GM18511 (cell line): ENCODE measurements around the gene BIRC2.
"Not testable (repeated sequence)": the region's sequence is repeated elsewhere in the genome, so short reads cannot be mapped to it uniquely, and the experiment has no call there.

Source experiments
- ATAC-seq: cut with Tn5 transposase; IDR thresholded peaks from one replicate; pipeline ENCODE4 v1.9.1; 2021; ENCODE audit warnings: mild to moderate bottlenecking, moderate library complexity; ENCODE audit not compliant: unreplicated experiment

BIRC2 gene

DNA sequence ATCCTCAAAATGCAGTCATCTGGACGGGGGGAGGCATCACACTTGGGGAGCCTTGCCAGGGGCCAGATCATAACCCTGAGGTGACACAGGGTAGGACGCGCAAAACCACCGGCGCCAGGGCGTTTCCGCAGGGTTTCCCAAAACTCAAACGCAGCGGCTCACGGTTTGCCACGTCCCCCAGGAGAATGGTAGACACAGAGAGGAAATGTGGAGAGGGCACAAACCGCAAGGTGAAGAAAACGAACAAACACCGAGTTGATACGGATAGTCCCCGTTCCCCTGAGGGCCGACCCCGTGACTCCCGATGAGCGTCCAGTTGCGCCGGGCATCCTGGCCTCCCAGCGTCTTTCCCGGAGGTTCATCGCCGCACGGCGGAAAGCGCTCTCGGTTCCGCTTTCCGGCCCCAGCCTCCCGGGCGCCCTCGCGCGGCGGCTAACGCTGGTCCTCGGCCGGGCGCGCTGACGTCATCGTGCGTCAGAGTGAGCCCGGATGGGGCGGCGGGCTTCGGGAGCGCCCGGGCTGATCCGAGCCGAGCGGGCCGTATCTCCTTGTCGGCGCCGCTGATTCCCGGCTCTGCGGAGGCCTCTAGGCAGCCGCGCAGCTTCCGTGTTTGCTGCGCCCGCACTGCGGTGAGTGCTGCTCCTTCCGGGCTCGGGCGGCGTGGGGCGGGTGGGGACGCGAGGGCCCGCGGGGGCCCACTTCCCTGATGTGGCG is at the start of gene BIRC2:
TSS of gene BIRC2 (plus strand) at position 467 of the 714 bp plus-strand sequence. CDS start 2,641 bp downstream, outside the sequence.
- ATAC-seq = peak; percentile 88

DNA sequence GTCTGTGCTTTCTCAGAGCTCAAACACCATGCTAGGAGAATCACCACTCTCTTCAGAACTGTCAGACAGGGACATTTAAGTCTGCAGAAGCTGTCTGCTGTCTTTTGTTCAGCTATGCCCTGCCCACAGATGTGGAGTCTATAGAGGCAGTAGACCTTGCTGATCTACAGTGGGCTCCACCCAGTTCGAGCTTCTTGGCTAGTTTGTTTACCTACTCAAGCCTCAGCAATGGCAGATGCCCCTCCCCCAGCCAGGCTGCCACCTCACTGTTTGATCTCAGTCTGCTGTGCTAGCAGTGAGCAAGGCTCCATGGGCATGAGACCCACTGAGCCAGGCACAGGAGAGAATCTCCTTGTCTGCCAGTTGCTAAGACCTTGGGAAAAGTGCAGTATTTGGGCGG is 46.2 kb upstream of the BIRC2 start:
- not testable (repeated sequence) for ATAC-seq

DNA sequence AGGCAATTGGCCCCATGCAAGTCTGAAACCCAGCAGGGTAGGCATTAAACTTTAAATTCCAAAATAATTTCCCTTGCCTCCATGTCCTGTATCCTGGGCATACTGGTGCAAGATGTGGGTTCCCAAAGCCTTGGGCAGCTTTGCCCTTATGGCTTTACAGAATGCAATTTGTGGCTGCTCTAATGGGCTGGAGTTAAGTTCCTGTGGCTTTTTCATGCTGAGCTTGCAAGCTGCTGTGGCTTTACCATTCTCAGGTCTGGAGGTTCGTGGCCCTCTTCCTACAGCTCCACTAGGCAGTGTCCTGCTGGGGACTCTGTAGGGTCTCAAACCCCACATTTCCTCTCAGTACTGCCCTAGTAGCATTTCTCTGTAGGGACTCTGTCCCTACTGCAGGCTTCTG is 44.8 kb upstream of the BIRC2 start:
- ATAC-seq = no peak

DNA sequence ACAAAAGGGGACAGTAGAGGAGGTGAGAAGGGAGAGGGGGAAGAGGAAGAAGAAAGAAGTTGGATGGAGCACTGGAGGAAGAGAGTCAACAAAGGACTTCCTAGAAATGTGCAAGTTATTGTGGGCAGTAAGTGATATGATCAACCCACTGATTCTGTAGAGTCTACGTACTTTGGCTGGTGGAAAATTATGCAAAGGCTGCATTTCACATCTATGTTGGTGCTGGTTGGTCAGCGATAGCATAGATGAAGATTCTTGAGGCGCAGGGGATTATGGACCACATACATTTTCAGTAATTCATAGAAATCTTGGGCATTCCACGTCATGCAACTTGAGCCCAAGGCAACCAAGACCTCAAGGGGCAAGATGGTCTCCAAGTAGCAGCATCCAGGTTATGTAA is 42.3 kb upstream of the BIRC2 start:
- ATAC-seq = no peak

DNA sequence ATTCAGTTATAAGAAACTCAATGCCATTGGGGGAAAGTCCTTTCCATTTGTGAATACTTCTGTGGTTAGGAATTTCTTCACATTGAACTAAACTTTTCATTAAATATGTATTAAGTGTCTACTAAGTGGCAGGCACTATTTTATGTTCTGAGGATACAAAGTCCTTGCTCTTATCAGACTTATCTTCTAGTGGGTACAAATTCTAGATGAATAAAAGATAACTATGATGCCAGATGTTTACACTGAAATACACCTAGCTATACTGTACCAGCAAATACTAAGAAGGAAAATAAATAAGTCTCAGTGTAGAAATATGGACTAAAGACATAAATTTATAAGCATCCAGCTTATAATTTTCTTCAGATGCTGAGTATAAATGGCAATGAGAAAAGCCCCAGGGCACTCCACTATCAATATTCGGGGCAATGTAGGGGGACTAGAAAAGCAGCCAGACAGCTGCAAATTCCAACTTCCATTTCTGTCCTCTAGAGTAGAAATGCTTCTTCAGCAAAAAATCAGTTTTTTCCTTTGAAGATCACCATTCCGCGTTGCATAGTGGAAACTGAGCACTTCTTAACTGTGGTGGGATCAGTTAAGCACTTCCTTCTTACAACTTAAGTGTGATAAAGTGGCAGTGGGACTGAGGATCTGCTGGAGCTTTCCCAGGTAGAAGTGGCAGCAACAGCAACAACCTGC is 41.5 kb upstream of the BIRC2 start:
- ATAC-seq = no peak

DNA sequence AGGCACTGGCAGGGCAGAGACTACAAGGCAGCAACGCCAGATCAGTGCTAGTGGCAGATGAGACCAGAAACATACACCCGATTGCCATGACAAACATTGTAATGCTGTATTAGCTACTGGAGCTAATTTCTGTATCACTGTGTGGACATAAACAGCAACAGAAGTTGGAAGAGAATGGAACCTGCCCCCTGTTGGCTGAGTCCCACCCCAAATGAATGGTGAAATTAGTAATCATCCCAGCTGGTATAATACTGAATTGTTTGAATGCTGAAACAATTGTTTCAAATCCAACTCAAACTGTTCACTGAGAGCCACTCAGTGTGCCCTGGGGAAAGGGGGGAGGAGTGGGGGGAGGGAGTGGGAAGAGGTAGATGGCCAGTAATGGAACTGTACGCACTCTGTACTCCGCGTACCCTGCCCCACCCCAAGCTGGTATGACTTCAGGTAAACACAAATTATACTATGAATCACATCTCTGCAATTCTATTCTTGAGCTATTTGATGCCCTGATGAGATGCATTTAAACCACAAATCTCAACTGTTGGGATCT is 40.9 kb upstream of the BIRC2 start:
- no peak for ATAC-seq

DNA sequence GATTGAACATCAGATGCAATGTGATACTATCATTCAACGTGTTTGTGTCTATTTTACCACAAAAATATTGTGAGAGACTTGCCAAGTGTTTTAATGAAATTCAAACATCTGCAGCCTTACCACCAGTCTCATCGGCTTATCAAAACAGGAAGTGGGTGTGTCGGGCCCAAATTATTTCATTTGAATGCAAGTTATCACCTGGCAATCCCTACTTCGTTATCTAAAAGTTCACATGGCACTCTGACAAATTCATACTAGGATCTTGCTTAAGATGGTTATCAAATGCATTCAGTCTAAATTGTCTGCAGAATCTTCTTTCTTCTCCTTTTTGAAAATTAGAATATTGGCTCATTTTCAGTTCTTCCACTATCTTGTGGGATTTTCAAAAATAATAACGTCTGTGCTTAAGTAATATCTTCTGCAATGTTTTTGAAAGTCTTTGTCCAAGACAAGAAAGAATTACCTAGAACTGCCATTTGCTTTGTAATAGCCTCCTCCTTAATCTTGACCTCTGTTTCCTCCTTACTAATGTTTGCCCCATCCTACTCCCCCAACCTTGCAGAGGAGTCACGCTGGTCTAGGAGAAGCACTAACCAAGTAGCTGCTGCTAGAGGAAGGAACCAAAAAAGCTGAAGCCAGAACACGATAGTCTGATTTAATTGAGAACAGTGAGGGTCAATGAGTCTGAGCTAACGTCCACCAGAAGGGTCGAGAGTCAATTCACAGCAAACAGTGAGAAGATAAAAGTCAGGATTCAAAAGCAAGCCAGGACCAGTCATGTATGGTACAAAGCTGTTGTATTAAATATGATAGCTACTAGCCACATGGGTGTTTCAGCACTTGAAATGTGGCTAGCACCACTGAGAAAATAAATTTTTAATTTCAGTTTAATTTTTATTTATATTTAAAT is 39.9 kb upstream of the BIRC2 start:
- peak; percentile 54 for ATAC-seq

DNA sequence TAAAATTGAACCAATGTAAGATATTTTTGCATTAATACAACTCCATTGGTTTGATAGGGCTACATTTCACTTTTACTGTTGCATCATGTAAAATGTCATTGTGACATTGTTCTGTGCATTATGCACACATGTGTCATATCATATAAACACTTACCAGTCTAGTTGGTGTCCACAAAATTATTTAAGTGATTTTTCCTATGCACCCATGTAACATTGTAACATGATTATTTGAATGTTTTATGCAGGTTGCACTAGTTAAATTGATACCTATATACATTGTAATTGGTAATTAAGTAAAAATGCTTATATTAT is 39.3 kb upstream of the BIRC2 start:
- ATAC-seq = no peak

DNA sequence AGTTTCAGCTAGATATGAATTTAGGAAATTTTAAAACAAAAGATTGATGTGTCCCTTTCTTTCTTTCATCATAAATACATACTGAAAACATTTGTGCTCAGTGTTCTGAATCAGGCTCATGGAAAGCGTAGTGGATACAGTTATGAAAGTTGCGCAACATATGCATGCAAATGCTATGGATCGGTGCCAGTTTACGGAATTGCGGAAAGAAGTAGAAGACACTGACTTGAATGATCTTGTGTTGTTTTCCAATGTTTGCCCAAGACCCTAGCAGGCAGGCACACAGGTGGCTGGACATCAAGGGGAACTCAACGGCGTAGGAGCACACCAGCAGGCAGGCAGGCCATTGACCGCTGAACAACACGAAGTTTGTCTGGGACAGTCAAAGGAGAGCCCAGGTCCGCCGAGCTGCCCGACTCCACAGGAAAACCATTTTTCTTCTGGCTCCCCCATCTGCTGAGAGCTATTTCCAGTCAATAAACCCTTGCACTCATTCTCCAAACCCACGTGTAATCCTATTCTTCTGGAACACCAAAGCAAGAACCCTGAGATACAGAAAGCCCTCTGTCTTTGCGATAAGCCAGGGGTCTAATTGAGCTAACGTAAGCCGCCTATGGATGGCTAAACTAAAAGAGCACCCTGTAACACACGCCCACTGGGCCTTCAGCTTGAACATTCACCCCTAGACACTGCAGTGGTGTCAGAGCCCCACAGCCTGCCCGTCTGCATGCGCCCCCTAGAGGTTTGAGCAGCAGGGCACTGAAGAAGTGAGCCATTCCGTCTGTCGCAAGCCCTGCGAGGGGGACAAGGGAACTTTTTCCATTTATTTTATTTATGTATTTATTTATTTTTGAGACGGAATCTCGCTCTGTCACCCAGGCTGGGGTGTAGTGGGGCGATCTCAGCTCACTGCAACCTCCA is 37.1 kb upstream of the BIRC2 start:
- ATAC-seq = no peak

DNA sequence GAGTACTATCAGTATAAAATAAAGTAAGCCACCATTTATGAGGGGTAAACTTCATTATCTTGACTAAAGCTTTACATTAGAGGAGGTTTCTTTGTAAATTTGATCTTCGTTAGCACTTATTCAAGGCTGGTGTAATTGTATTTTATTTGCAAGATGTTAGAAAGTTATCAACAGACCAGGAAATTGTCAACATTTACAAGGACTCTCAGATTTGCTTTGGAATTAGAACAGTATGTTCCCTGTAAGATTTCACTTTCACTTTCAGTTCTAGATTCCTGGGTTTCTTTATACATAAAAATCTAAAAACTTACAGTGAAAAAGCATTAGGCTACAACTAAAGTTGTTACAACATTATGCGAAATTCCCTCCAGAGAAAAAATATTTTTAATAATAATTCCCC is 34.3 kb upstream of the BIRC2 start:
- ATAC-seq = no peak

DNA sequence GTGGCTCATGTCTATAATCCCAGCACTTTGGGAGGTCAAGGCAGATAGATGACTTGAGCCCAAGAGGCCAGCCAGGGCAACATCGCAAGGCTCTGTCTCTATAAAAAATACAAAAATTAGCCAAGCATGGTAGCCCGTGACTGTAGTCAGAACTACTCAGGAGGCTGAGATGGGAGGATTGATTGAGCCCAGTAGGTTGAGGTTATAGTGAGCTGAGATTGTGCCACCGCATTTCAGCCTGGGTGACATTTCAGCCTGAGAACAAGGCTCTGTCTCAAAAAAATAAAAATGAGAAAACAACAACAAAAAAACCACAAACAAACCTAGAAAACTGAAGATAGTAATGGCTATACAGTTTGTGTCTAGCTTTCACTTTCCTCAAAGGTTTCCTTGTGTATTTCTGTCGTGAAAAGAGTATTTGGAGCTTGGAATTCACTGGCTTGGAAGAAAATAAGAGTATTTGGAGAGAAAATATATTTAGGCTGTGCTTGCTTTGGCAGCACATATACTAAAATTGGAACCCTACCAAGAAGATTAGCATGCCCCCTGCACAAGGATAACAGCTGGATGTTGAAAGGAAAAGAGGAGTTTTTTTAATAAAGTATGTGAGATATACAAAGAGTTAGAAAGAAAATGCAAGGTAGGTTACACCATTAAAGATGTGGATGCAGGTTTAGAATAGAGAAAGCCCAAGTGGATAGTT is 33.6 kb upstream of the BIRC2 start:
- ATAC-seq = no peak

DNA sequence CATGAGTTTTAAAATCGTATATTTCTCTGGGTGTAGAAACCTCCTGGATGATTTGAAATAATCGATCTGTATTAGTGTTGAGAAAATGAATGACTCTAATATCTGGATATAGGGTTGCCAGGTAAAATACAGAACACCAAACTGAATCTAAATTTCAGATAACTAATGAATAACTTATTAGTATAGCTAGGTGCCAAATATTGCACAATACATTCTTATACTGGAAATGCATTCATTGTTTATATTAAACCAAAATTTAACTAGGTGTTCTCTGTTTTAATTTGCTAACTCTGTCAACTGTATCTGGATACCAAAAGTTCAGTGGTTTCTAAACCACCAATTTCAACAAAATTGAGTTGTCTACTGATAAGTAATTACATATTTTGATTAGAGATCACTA is 32.2 kb upstream of the BIRC2 start:
- no peak for ATAC-seq

DNA sequence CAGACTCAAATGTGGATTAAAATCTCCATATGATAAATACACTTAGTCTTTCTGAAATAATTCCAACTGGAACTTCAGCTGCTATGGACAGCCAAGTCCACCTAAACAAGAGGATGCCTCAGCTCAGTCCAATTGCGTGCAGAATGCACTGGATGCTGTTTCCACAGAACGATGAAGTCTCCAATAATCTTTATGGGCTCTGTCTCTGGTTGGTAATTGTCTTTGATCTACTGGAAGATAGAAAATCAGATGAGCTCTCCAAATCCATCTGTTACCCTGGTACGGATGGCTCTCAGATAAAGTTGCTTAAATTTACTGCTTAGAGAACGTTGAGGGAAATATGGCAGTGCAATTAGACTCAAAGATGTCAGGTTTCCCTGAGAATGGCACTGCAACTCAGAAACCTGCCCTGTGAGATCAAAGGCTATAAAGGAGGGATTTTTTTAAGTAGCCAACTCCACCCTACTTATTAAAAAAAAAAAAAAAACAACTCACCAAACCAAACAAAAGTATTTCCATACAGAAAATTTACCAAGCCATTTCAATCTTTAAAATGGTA is 30.6 kb upstream of the BIRC2 start:
- ATAC-seq = no peak

DNA sequence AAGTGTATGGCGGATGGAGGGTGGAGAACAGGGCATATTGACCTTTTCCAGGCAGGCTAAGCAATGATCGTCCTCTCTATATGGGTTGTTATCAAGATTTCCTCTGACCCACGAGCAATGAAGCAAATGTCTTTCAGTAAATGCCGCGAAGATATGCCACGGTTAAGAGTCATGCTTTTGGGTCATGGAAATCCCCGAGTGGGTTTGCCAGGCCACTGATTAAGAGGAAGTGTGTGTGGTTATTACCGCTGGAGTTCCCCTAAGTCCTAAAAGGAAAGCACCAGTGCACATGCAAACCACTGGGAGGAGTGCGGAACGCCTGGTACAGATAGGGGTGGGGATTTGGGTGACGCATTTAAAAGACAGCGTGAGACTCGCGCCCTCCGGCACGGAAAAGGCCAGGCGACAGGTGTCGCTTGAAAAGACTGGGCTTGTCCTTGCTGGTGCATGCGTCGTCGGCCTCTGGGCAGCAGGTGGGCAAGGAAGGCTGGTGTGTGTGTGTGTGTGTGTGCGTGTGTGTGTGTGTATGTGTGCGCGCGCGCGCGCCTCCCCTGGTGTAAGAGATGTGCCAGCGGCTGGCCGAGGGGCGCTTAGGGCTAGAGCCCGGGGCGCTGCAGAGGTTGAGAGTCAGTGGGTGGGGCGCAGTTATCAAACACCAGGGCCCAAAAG is 29.8 kb upstream of the BIRC2 start, which contains the start of gene BIRC3:
TSS of gene BIRC3 (plus strand) at position 386 of the 669 bp plus-strand sequence. CDS start 7,026 bp downstream, outside the sequence.
- ATAC-seq = peak; percentile 82

DNA sequence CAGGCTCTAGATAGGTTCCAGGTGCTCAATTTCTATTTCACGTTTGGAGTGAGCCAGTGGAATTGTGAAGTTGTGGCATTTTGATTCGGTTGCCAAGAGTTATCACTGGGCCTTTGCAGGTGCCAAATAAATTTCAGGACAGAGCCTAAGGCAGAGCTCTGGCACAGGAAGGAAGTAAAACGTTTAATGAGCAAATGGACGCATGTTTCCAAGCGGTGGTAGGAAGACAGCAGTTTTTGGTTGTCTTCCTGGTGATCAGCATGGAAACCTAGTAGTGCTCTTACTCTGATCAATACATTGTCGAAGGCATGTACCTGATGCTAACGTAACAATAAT is 29.3 kb upstream of the BIRC2 start:
- peak; percentile 1 for ATAC-seq

DNA sequence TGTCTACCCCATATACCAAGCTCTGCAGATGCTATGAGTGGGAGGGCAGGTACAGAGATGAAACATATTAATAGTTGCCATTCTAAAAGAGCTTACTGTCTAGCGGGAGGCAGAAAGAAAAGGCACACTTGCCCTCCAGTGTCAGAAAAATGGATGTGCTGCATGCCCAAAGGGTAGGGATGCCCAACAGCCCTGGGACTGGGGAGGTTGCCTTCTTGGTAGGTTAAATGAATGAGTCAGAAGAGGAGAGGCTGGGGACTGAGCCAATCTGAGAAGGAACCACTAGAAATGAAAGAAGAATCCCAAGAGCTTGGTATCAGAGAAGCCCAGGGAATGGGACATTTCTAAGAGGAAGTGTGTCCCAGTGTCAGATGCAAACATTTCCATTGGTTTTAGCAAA is 28.5 kb upstream of the BIRC2 start:
- peak; percentile 20 for ATAC-seq

DNA sequence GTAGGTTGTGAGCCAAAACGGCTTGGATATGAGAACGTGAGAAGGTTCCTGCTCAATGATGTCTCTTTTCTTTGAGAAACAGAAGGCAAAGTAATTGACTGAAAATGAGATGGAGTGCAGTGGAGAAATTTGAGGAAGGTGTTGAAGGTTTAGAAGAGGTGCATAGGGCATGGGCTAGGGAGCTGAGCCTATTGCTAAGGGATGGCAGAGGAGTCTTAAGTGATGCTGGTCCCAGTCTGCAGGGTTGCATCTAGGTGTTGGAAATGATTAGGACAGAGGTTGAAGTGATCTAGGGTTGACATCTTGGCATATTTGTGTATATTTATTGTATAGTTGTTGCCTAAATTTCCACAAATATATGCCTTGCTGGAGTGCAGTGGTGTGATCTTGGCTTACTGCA is 27.5 kb upstream of the BIRC2 start:
- no peak for ATAC-seq

DNA sequence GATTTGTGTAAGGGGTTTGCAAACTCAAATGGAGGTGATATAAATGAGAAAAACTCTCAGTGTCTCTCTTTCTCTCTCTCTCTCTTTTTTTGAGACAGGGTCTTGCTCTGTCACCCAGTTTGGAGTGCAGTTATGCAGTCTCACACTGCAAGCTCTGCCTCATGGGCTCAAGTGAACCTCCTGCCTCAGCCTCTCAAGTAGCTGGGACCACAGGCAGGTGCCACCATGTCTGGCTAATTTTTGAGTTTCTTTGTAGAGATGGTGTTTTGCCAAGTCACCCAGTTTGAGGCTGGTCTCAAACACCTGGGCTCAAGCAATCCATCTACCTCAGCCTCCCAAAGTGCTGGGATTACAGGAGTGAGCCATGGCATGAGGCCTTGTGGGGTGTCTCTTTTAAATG is 26.8 kb upstream of the BIRC2 start:
- no peak for ATAC-seq

DNA sequence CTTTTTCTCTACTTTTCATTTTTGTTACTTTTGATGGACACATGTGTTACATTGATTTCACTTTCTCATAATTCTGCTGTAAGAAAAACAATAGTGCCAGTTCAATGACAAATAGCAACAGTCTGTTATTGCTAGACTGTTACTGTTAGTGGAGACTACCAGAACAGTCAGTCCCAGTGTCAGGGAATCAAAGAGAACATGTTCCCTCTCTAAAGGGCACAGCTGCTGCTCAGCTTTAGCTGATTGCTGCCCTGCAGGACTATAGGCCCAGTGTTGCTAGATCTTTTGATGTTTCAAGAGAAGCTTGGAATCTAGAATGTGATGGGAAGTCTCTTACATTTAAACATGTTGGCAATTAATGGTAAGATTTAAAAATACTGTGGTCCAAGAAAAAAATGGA is 26.3 kb upstream of the BIRC2 start:
- no peak for ATAC-seq
